Kidney epithelial cell (primary cell): Measurements from ENCODE around the gene AP5B1. TPM values are rescaled to one million over a fixed set of nuclear protein-coding genes. Genes with fewer than 3 reads are reported as not detected.

Experiments
- DNase-seq: peaks from one replicate; pipeline ENCODE4 v3.0.0-alpha.2; 2010; ENCODE audit warnings: low read depth
- H3K27me3 ChIP-seq: 2 replicates; pipeline ENCODE4 v1.6.0; 2011; ENCODE audit warnings: low read length; ENCODE audit not compliant: control insufficient read depth, insufficient read depth
- H3K36me3 ChIP-seq: 2 replicates; pipeline ENCODE4 v1.5.1; 2011; ENCODE audit warnings: low read length; ENCODE audit not compliant: control insufficient read depth, insufficient read depth
- H3K4me3 ChIP-seq: 2 replicates; pipeline ENCODE4 v1.5.1; 2011; ENCODE audit warnings: low read depth, mild to moderate bottlenecking, control low read depth, low read length
- total RNA-seq: library from RNA; depleted of rRNA; stranded (reverse); fragments of >200 nt; gene quantifications from 2 replicates; pipeline ENCODE4 v1.2.3, GENCODE V29; 2015
- TF ChIP-seq, protein P1 (sequence below): IDR thresholded peaks from 2 replicates; pipeline ENCODE4 v1.5.1; 2011; ENCODE audit warnings: mild to moderate bottlenecking, moderate library complexity, low read length, control low read depth, inconsistent platforms; ENCODE audit not compliant: insufficient read depth, poor library complexity, severe bottlenecking

Gene AP5B1
- total RNA-seq, 1 donor from 2014 or later = 21.7 TPM

DNA sequence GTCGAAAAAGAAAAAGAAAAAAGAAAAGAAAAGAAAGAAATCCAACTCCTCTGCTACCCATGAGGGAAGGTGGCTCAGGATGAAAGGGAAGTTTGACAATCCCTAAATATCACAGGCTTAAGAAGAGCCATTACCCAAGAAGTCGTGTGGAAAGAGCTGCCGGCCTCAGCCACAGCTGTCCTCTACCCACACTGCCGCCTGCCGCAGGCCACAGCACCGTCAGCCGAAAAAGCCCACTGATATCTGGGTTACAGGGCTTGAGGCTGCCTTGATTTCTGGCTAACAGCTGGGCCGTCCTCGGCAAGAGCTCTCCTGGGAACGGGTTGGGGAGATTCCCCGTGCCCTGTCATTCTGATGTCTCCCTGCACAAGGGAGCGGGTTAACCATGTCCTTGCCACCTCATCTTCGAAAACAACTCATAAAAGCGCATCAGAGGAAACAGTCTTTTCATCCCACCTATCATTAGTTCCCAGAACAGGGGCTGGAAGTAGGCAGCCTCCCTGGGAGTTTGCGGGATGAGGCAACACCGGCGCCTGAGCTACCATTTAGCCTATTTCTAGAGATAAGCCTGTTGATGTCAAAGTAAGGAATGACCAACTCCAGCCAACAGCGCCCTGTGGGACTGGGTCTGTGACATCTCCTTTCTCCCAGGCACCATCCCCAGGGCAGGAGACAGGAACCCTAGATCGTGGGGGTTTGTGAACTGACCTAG, 31.1 kb upstream of the AP5B1 start:
- Histone ChIP-seq H3K36me3 (no peaks in the 10 kb centered on the region), H3K27me3 (peaks cover 6% of the 10 kb centered on the region), H3K4me3 (no peak overlapping the region)
- DNase-seq = no peak
- TF ChIP-seq, protein P1, sequence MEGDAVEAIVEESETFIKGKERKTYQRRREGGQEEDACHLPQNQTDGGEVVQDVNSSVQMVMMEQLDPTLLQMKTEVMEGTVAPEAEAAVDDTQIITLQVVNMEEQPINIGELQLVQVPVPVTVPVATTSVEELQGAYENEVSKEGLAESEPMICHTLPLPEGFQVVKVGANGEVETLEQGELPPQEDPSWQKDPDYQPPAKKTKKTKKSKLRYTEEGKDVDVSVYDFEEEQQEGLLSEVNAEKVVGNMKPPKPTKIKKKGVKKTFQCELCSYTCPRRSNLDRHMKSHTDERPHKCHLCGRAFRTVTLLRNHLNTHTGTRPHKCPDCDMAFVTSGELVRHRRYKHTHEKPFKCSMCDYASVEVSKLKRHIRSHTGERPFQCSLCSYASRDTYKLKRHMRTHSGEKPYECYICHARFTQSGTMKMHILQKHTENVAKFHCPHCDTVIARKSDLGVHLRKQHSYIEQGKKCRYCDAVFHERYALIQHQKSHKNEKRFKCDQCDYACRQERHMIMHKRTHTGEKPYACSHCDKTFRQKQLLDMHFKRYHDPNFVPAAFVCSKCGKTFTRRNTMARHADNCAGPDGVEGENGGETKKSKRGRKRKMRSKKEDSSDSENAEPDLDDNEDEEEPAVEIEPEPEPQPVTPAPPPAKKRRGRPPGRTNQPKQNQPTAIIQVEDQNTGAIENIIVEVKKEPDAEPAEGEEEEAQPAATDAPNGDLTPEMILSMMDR = no peak

DNA sequence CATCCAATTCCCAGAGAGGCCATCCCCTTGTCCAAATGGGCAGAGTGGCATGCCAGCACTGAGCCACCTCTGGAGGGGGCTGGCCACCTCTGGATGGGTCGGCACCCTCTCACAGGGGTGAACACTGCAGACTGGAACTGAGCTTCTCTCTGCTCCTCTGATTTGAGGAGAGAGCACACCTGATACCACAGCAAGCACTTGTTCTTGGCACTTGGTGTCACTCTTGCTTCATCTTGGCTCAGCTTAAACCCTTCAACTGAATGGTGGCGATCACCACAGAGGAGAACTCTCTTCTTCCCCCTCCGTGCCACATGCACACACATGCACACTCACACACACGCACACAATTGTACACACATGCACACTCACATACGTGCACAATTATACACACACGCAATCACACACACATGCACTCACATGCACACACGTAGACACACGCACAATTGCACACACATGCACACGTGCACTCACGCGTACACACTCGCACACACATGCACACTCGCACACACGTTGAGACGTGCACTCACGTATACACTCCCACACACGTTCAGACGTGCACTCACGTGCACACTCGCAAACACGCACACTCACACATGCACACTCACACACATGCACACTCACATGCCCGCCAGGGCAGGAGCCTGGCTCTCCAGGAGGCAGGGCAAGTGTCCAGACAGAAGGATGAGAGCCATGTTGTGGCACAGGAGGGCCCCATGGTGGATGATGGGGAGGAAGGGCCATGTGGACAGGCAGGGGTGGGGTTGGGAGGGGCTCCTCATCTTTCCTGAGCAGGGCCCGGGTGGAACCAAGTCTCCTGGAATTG, 29.5 kb upstream of the AP5B1 start:
- Histone ChIP-seq H3K4me3 (no peak overlapping the region), H3K36me3 (no peaks in the 10 kb centered on the region), H3K27me3 (peaks cover 6% of the 10 kb centered on the region)
- DNase-seq = no peak
- TF ChIP-seq, protein P1 = no peak

DNA sequence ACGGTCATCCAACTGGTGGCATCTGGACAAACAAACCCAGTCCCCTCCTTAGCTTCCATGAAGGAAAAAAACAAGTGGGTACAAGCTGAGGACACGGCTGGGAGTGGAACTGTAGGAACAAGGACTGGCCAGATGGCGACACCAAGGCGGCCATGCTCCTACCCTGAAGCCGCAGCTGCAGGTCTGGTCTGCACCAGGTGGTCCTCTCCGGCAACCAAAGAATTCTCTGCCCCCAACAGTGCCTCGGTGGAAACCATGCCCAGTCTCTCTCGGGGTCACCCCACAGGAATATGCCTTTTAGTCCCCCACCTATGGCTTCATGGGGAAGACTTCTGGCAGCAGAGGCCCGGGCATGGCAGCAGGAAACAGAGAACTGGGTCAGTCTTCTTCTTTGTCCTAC, 28.7 kb upstream of the AP5B1 start:
- TF ChIP-seq, protein P1 = no peak
- H3K4me3 ChIP-seq = no peak overlapping the region
- DNase-seq = no peak
- H3K36me3 ChIP-seq = no peaks in the 10 kb centered on the region
- peaks cover 6% of the 10 kb centered on the region for H3K27me3 ChIP-seq

DNA sequence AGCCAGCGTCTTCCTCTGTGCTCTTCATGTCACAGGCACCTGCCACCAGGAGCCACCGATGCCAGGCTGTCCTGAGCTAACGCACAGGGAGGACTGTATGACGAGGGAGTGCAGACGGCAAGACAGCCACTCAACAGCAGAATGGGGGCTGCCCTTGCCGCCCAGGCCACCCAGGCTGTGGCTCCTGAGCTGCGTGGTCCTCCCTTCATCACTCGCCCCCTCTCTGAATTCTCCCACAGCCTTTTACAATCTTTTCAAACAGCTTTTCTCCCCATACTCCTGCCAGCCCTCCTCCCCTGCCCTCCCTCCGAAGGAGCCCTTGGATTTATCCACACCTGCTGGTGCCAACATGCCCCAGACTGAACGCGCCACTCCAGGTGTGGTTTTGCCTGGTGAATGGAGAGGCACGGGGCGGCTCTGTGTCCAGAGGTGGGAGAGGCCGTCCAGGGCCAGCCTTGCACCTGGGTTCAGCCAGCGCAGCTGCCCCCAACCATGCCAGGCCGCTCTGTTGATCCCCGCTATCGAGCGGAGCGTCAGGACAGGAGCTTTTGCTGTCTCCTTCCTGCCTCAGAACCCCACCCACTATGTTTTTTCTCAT, 28.1 kb upstream of the AP5B1 start:
- DNase-seq = no peak
- H3K36me3 ChIP-seq = no peaks in the 10 kb centered on the region
- peaks cover 11% of the 10 kb centered on the region for H3K27me3 ChIP-seq
- TF ChIP-seq, protein P1 = no peak
- no peak overlapping the region for H3K4me3 ChIP-seq

DNA sequence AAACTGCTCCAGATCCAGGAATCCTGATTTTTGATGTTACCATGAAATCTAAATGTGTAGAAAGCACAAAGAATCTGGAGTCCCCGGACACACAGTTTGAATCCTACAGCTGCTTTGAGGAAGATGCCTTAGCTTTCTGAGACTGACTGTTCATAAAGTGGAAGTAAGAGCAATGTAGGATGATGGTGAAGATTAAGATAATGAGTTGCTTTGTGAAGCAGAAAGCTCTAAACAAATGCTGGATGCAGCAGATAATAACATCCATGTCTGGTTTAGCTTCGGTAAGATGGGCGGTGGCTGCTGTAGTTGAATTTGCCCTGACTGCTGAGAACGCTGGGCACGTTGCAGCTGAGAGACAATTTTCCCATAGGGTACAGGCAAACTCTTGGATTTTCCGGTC, 26.2 kb upstream of the AP5B1 start:
- no peak for DNase-seq
- peaks cover 22% of the 10 kb centered on the region for H3K27me3 ChIP-seq
- TF ChIP-seq, protein P1 = no peak
- H3K36me3 ChIP-seq = no peaks in the 10 kb centered on the region
- no peak overlapping the region for H3K4me3 ChIP-seq
